ENCODE data around the gene KCNJ10. TPM values are rescaled to one million over a fixed set of nuclear protein-coding genes. Genes with fewer than 3 reads are reported as not detected.

Gene KCNJ10
- total RNA-seq, 1 donor from 2014 or later, result not detected

DNA sequence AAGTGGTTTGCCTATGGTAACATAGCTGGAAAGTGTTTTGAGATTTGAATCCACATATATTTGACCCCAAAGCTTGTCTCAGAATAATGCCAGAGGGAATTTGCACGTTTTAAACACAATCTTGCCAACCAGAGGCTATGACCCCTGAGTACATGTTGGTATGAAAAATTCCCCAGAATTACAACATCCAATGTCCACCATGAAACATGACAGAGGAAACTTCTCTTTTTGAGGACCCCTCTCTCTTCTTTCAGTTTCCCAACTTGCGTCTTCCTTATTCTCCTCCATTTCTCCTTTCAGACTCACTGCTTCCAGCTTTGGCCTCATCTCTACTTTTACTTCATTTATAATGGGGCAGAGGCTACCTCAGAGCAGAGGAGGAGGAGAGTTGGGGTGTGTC, 5.9 kb upstream of the KCNJ10 start:
- H3K9me3 Mint-ChIP-seq, result no peaks in the 10 kb centered on the region
- no peak overlapping the region for H3K27ac Mint-ChIP-seq
- no peak for DNase-seq (ENCODE audit: low spot score)
- H3K27me3 Mint-ChIP-seq (ENCODE audit: insufficient read depth), result peaks cover 39% of the 10 kb centered on the region
- H3K36me3 Mint-ChIP-seq (ENCODE audit: low read depth), result no peaks in the 10 kb centered on the region
- intact Hi-C loops (cut with micrococcal nuclease), result no loop called here
- peaks cover 10% of the 10 kb centered on the region for H3K4me1 Mint-ChIP-seq (ENCODE audit: low read depth)
- no peak overlapping the region for H3K4me3 Mint-ChIP-seq

DNA sequence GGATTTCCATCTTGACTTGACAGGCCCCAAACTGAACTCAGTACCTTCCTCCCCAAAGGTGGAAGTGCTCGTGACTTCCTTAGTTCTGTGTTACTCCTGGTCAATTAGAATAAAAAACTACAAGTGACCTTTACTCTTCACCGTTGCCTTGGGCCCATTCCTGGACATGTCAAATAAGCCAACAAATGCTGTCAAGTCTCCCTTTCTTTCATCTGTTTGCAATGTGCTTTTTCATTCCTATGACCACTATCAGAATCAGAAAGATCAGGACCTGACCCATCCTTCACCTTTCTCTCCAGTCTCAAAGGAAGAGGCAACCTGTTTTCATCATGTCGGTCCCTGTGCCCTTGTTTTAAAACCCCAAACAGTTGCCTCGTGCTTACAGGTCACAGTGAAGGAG, 4.9 kb upstream of the KCNJ10 start:
- Mint-ChIP-seq H3K27me3 (ENCODE audit: insufficient read depth) (peaks cover 39% of the 10 kb centered on the region), H3K27ac (no peak overlapping the region)
- intact Hi-C loops (cut with micrococcal nuclease), result no loop called here

DNA sequence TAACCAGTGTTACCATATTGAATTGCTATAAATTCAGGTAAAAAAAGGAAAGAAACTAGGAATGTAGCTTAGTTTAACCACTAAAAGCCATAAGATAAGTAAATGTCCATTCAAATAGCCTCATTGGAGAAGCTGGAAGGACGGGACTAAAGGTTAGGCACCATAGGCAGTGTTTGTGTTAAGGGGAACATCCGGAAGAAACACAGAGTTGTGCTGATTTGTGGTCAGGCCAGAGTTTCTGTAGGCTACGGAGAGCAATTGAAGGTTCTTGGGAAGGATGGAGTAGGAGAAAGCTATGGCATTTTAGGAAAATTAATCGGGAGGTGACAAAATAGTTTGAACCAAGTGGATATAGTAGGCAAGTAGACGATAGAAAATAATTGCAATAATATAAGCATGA, 1.3 kb upstream of the KCNJ10 start:
- Mint-ChIP-seq H3K27me3 (ENCODE audit: insufficient read depth) (peaks cover 38% of the 10 kb centered on the region), H3K9me3 (no peaks in the 10 kb centered on the region), H3K4me3 (no peak overlapping the region), H3K36me3 (ENCODE audit: low read depth) (peaks cover 3% of the 10 kb centered on the region), H3K4me1 (ENCODE audit: low read depth) (peaks cover 7% of the 10 kb centered on the region), H3K27ac (no peak overlapping the region)
- intact Hi-C loops (cut with micrococcal nuclease), result no loop called here
- DNase-seq (ENCODE audit: low spot score), result no peak

More for the DNA sequence above, 4.9 kb upstream of the KCNJ10 start:
- no peak for DNase-seq (ENCODE audit: low spot score)
- peaks cover 13% of the 10 kb centered on the region for H3K4me1 Mint-ChIP-seq (ENCODE audit: low read depth)
- peaks cover 3% of the 10 kb centered on the region for H3K36me3 Mint-ChIP-seq (ENCODE audit: low read depth)
- no peaks in the 10 kb centered on the region for H3K9me3 Mint-ChIP-seq
- no peak overlapping the region for H3K4me3 Mint-ChIP-seq

DNA sequence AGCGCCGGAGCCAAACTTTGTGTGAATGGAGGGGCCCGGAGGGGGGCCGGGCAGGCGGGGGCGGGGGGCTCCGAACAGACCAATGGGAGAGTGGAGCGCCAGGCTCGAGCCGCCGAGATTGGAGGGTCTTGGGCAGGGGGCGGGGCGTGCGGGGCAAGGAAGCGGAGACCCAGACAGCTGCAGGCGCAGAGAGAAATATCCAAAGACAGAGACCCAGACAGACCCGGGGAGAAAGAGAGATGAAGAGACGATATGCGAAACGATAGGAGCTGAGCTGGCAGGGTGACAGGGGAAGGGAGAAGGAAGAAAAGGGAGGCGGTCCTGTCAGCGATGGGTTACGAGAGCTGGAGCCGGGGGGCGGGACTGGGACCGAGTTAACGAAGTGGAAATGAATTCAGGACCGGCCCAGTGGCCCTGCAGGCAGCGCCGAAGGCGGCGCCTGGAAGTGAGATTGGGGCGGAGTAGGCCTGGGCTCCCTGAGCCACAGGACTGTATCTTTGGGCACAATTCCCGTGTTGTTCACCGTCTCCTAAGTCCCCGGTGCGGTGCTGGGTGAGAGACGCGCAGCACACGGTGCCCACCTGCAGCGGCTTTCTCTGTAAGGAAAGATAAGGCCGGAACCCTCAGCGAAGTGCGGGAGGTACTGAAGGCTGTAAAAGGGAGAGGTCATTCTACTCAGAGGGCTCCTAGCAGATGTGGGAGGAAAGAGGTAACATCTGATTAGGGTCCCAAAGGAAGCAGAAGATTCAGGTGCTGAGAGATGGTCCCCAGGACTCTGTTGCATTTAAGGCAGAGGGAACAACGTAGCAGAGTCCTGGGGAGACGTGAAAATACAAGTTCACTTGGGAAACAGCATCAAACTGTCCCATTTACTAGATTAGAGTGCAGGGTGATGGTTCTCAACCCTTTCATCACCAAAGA, 543 bp upstream of the KCNJ10 start:
- H3K27ac Mint-ChIP-seq, result no peak overlapping the region
- peak; percentile 25 for DNase-seq (ENCODE audit: low spot score)
- H3K4me1 Mint-ChIP-seq (ENCODE audit: low read depth), result peaks cover 7% of the 10 kb centered on the region
- no peaks in the 10 kb centered on the region for H3K9me3 Mint-ChIP-seq
- peak overlapping the region; percentile 67 for H3K4me3 Mint-ChIP-seq
- intact Hi-C loops (cut with micrococcal nuclease), result loop anchor here (1.0 kb wide), 1 partner anchor 15 kb away; no protein-coding TSS in a partner anchor
- H3K27me3 Mint-ChIP-seq (ENCODE audit: insufficient read depth), result peaks cover 37% of the 10 kb centered on the region
- H3K36me3 Mint-ChIP-seq (ENCODE audit: low read depth), result peaks cover 3% of the 10 kb centered on the region

DNA sequence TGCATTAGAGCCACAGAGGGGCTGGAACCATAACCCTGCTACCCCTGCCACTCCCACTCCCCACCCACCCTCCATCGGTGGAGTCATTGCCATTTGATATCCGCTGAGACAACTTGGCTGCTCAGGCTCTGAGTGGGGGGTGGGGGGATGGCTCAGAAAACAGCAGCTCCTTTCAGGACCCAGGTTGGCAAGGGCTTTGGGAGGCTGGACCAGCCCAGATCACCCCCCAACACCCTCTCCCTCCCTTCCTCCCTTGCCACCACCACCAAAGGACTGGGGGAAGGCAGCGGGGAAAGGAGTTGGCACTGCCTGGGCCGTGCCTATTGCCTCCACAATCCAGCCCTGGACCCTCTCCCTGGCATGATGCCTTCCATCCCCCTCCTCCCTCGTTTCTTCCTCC, 1.7 kb downstream of the KCNJ10 start:
- Mint-ChIP-seq H3K27ac (no peak overlapping the region), H3K4me1 (ENCODE audit: low read depth) (peaks cover 7% of the 10 kb centered on the region), H3K9me3 (no peaks in the 10 kb centered on the region), H3K4me3 (no peak overlapping the region), H3K27me3 (ENCODE audit: insufficient read depth) (peaks cover 41% of the 10 kb centered on the region), H3K36me3 (ENCODE audit: low read depth) (peaks cover 3% of the 10 kb centered on the region)
- intact Hi-C loops (cut with micrococcal nuclease), result no loop called here
- no peak for DNase-seq (ENCODE audit: low spot score)

DNA sequence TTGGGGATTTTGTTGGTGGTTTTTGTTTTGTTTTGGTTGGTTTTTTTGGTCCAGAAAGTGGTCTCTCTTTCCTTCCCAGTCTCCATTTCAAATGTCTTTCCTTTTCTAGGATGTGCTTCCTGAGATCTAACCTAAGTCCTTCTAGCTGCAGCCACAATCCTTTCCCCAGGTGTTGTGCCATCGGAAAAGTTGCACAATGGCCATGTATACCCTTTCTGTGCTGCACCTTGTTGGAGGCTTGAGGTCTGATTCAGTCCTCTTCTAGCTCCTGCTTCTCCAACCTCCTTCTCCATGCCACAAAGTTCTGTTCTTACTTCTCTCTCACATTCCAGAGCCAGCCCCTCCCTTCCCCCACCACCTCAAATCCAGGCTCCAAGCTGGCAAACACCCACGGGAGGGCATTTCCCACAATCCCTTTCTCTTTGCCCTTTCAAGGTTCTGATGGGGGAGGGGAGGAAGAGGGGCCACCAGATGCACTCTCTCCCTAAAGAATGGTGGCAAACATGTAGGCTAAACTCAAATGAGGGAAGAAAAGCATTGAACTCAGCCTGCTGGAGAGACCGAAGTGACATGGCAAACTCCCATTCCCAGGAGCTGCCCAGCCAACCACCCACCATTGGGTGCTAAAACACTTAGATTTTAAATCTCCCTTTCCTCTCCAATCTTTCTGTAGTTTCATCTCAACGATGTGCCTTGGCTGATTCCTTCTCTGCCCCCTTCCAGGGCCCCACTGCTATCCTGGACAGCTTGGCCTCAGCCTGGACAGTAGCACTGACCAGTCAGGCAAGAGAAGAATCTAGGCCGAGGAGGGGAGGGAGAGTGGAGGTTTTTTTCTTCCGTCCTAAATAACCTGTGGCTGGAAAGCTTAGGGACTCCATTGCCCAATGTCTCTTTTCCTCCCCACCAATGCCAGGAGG, 2.9 kb downstream of the KCNJ10 start:
- H3K27me3 Mint-ChIP-seq (ENCODE audit: insufficient read depth), result peaks cover 40% of the 10 kb centered on the region
- no peak for DNase-seq (ENCODE audit: low spot score)
- no peak overlapping the region for H3K4me3 Mint-ChIP-seq
- H3K36me3 Mint-ChIP-seq (ENCODE audit: low read depth), result peaks cover 3% of the 10 kb centered on the region
- H3K27ac Mint-ChIP-seq, result no peak overlapping the region
- H3K4me1 Mint-ChIP-seq (ENCODE audit: low read depth), result peaks cover 7% of the 10 kb centered on the region
- intact Hi-C loops (cut with micrococcal nuclease), result no loop called here
- no peaks in the 10 kb centered on the region for H3K9me3 Mint-ChIP-seq

DNA sequence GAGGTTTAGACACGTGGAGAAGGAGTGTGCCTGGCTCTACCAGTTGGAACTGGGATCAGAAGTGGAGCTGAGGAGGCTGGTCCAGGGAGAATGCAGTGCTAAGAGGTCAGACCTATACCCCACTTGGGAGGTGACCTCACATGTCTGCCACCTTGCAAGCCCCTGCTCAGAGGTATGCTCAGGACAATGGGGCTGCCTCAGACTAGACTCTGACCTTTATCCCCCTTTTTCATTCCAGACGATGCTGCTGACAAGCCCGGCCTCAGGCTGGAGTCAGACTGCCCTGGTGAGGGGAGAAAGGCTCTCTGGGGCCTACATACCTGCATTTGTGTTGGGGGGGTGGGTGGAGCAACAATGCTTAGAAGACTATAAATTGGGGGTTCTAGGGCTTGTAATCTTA, 5.2 kb downstream of the KCNJ10 start:
- H3K36me3 Mint-ChIP-seq (ENCODE audit: low read depth), result no peaks in the 10 kb centered on the region
- H3K27ac Mint-ChIP-seq, result no peak overlapping the region
- no peaks in the 10 kb centered on the region for H3K4me1 Mint-ChIP-seq (ENCODE audit: low read depth)
- H3K27me3 Mint-ChIP-seq (ENCODE audit: insufficient read depth), result peaks cover 31% of the 10 kb centered on the region
- DNase-seq (ENCODE audit: low spot score), result no peak
- H3K9me3 Mint-ChIP-seq, result no peaks in the 10 kb centered on the region
- intact Hi-C loops (cut with micrococcal nuclease), result no loop called here
- no peak overlapping the region for H3K4me3 Mint-ChIP-seq

DNA sequence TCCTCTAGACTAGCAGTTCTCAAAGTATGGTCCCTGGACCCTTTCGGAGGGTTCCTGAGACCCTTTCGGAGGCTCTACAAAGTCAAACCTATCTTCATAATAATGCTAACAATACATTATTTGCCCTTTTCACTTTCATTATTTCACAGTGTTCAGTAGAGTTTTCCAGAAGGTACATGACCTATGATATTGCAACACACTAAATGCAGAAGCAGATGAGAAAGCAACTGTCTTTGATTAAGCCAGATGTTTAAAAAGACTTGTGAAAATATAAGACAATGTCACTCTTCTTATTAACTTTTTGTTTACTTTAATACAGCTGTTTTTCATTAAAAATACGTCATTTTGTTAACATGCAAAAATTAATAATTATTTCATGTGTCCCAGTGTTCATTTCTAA, 5.8 kb downstream of the KCNJ10 start:
- H3K9me3 Mint-ChIP-seq, result no peaks in the 10 kb centered on the region
- no peaks in the 10 kb centered on the region for H3K4me1 Mint-ChIP-seq (ENCODE audit: low read depth)
- H3K27ac Mint-ChIP-seq, result no peak overlapping the region
- H3K4me3 Mint-ChIP-seq, result no peak overlapping the region
- H3K27me3 Mint-ChIP-seq (ENCODE audit: insufficient read depth), result peaks cover 31% of the 10 kb centered on the region
- intact Hi-C loops (cut with micrococcal nuclease), result no loop called here
- no peak for DNase-seq (ENCODE audit: low spot score)
- no peaks in the 10 kb centered on the region for H3K36me3 Mint-ChIP-seq (ENCODE audit: low read depth)

DNA sequence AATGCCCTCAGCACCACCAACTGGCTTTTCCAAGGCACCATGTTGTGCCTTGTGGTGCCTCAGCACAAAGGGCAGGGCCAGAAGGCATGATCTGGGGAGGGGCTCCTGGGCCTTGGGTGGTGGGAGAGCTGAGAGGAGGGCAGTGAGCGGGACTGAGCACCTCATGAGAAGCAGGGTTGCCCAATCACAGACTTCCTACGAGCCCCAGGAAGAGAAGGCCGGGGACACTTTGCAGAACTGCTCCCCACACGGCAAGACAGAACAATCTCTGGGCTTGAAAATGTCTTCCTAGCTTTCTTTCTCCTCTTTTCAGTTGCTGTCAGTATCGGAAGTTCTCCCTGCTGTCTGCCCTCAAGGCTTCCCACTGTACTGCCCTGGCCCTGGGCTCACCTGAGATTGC, 6.8 kb downstream of the KCNJ10 start:
- H3K4me3 Mint-ChIP-seq, result no peak overlapping the region
- H3K36me3 Mint-ChIP-seq (ENCODE audit: low read depth), result no peaks in the 10 kb centered on the region
- no peak overlapping the region for H3K27ac Mint-ChIP-seq
- H3K27me3 Mint-ChIP-seq (ENCODE audit: insufficient read depth), result peaks cover 25% of the 10 kb centered on the region
- H3K4me1 Mint-ChIP-seq (ENCODE audit: low read depth), result no peaks in the 10 kb centered on the region
- no peaks in the 10 kb centered on the region for H3K9me3 Mint-ChIP-seq
- DNase-seq (ENCODE audit: low spot score), result no peak
- intact Hi-C loops (cut with micrococcal nuclease), result no loop called here

DNA sequence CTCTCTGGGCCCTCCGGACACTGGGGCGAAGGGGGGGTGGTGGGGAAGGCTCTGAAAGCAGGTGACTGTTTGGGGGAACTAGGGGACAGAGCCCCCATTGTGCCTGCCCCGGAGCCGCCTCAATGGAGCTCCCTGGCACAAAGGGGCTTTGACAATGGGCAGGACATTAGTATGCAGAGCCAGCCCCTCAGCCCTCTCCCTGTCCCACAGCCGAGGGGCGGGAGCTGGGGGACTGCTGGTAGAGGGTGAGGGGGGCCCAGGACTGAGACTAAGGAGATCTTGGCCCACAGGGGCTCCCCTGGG, 7.8 kb downstream of the KCNJ10 start:
- H3K9me3 Mint-ChIP-seq, result no peaks in the 10 kb centered on the region
- peaks cover 25% of the 10 kb centered on the region for H3K27me3 Mint-ChIP-seq (ENCODE audit: insufficient read depth)
- H3K27ac Mint-ChIP-seq, result no peak overlapping the region
- intact Hi-C loops (cut with micrococcal nuclease), result no loop called here
- H3K4me3 Mint-ChIP-seq, result no peak overlapping the region
- no peak for DNase-seq (ENCODE audit: low spot score)
- no peaks in the 10 kb centered on the region for H3K36me3 Mint-ChIP-seq (ENCODE audit: low read depth)
- no peaks in the 10 kb centered on the region for H3K4me1 Mint-ChIP-seq (ENCODE audit: low read depth)

DNA sequence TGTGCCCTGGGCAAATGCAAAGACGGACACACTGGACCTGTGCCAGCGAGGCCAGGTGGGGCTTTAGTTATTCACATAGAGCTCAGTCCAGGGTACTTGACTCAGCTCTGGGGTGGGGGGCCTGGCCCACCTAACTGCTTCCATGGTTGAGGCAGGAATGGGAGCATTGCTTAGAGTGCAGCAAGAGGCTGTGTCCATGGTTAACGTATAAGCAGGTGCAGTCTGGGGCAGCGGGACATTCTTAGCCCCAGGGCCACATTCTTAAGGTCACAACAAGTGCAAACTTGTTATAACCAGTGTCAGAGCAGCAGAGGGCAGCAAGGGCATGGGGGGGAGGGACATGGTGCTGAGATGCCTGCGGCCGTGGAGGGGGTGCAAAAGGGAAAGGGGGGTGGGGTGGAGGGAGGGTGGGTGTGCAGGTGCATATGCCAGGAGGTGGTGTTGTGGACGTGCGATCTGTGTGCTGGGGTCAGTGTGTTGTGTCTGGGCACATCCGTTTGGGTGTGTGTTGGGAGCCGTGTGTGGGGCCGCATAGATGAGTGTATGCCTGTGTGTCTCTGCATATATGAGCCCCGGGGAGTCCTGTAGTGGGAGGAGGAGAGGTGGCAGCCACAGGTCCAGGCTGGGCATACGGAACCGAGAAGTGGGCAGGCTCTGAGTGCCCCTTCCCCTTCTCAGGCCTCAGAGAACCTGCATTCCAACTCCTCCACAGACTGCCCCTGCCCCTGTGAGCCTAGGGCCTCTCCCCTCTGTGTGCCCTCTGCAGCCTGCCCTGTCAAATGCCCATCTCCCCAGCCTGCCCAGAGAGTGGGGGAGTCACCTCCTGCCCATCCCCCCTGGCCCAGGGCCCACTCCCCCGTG, 8.4 kb downstream of the KCNJ10 start:
- peaks cover 21% of the 10 kb centered on the region for H3K27me3 Mint-ChIP-seq (ENCODE audit: insufficient read depth)

DNA sequence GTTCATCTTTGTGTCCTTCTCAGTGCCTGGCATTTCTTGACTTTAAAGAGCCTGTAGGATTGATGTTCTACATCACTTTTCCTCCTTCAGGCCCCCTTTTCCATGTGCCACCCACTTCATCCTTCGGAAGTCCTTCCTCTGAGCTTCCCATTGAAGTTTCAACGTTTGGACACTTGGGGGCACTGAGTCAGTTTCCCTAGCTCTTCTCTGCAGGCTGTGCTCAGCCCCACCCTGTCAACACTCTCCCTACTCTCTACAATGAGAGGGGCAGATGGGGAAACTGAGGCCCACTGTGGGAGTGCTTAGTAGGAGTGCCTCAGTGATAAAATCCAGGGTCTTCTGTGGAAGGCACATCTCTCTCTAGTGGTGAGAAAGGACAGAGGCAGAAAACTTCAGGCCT, 11.9 kb downstream of the KCNJ10 start:
- DNase-seq (ENCODE audit: low spot score), result no peak
- Mint-ChIP-seq H3K9me3 (no peaks in the 10 kb centered on the region), H3K4me3 (no peak overlapping the region), H3K27me3 (ENCODE audit: insufficient read depth) (peaks cover 25% of the 10 kb centered on the region), H3K27ac (no peak overlapping the region), H3K36me3 (ENCODE audit: low read depth) (no peaks in the 10 kb centered on the region), H3K4me1 (ENCODE audit: low read depth) (no peaks in the 10 kb centered on the region)
- intact Hi-C loops (cut with micrococcal nuclease), result no loop called here

More for the DNA sequence above, 8.4 kb downstream of the KCNJ10 start:
- Mint-ChIP-seq H3K36me3 (ENCODE audit: low read depth) (no peaks in the 10 kb centered on the region), H3K9me3 (no peaks in the 10 kb centered on the region), H3K4me3 (no peak overlapping the region), H3K27ac (no peak overlapping the region), H3K4me1 (ENCODE audit: low read depth) (no peaks in the 10 kb centered on the region)
- no peak for DNase-seq (ENCODE audit: low spot score)
- intact Hi-C loops (cut with micrococcal nuclease), result no loop called here

All from activated T-helper 1 cell treated with anti-CD3 and anti-CD28 coated beads, Interleukin-12 subunit alpha, Interleukin-12 subunit beta, Interleukin-2, Interleukin-4 antibody, amounts not matched to agents 30 ng/mL and 10 ng/mL and 1 ng/mL, durations not matched to agents 14 hours and 24 hours and 36 hours (primary cell).